ENCODE results near the gene OR13C5. TPM values are rescaled to one million over a fixed set of nuclear protein-coding genes. Genes with fewer than 3 reads are reported as not detected.

OR13C5 gene
- total and polyA plus RNA-seq, 10 donors, result 0.70 TPM; not detected in 9

GRCh38 chr9:104580562-104580961, 18.7 kb downstream of the OR13C5 start:
- no peak overlapping the region for H3K4me3 ChIP-seq
- intact Hi-C loops (cut with DNase I; ENCODE audit: low total_unique reads), result no loop called here
- 56 to 91% (median 76%) methylated on average over 1 of the region's 1 CpG for WGBS, 5 donors
- DNase-seq, result no peak
- H3K27me3 ChIP-seq (replicated peaks in 1 of 7), result no peaks in the 10 kb centered on the region
- TF ChIP-seq POLR2A (IDR thresholded peaks at IDR 0.05), result no peak
- no peak for TF ChIP-seq CTCF (IDR thresholded peaks at IDR 0.05 in 8 of 11, conservative IDR thresholded peaks at IDR 0.05 in 3 of 11)
- no peak for TF ChIP-seq POLR2AphosphoS5 (IDR thresholded peaks at IDR 0.05)
- H3K36me3 ChIP-seq, result no peaks in the 10 kb centered on the region
- no peak overlapping the region for H3K27ac ChIP-seq
- no peaks in the 10 kb centered on the region for H3K4me1 ChIP-seq
- no peaks in the 10 kb centered on the region for H3K9me3 ChIP-seq

GRCh38 chr9:104577263-104577662, 21.9 kb downstream of the OR13C5 start:
- H3K27me3 ChIP-seq (replicated peaks in 1 of 7), result no peaks in the 10 kb centered on the region
- WGBS, 5 donors, result 83 to 90% (median 85%) methylated on average over 5 of the region's 5 CpGs
- intact Hi-C loops (cut with DNase I; ENCODE audit: low total_unique reads), result no loop called here

GRCh38 chr9:104575456-104575855, 23.8 kb downstream of the OR13C5 start:
- H3K36me3 ChIP-seq, result no peaks in the 10 kb centered on the region
- no peak overlapping the region for H3K27ac ChIP-seq
- no peak overlapping the region for H3K4me3 ChIP-seq
- intact Hi-C loops (cut with DNase I; ENCODE audit: low total_unique reads), result no loop called here
- H3K9me3 ChIP-seq, result peaks cover 0 to 31% (median 24%) of the 10 kb centered on the region in 8 donors
- H3K4me1 ChIP-seq, result no peaks in the 10 kb centered on the region
- no peak for DNase-seq
- 73 to 84% (median 79%) methylated on average over 2 of the region's 2 CpGs for WGBS, 5 donors
- no peak for TF ChIP-seq POLR2A (IDR thresholded peaks at IDR 0.05)
- no peak for TF ChIP-seq CTCF (IDR thresholded peaks at IDR 0.05 in 8 of 11, conservative IDR thresholded peaks at IDR 0.05 in 3 of 11)
- TF ChIP-seq POLR2AphosphoS5 (IDR thresholded peaks at IDR 0.05), result no peak
- H3K27me3 ChIP-seq (replicated peaks in 1 of 7), result no peaks in the 10 kb centered on the region

More at GRCh38 chr9:104577263-104577662, 21.9 kb downstream of the OR13C5 start:
- no peak for DNase-seq
- no peak overlapping the region for H3K27ac ChIP-seq
- no peaks in the 10 kb centered on the region for H3K36me3 ChIP-seq
- no peaks in the 10 kb centered on the region for H3K4me1 ChIP-seq
- H3K9me3 ChIP-seq, result peaks cover 0 to 19% (median 12%) of the 10 kb centered on the region in 8 donors
- TF ChIP-seq POLR2A (IDR thresholded peaks at IDR 0.05) (no peak), POLR2AphosphoS5 (IDR thresholded peaks at IDR 0.05) (no peak), CTCF (IDR thresholded peaks at IDR 0.05 in 8 of 11, conservative IDR thresholded peaks at IDR 0.05 in 3 of 11) (no peak)
- no peak overlapping the region for H3K4me3 ChIP-seq

- Histone ChIP-seq H3K27ac (no peak overlapping the region), H3K4me3 (no peak overlapping the region), H3K9me3 (peaks cover 0 to 38% (median 24%) of the 10 kb centered on the region in 8 donors), H3K4me1 (no peaks in the 10 kb centered on the region), H3K27me3 (replicated peaks in 1 of 7) (no peaks in the 10 kb centered on the region), H3K36me3 (no peaks in the 10 kb centered on the region)
- DNase-seq, result no peak
- WGBS, 5 donors, result 70 to 82% (median 80%) methylated on average over 1 of the region's 1 CpG
- TF ChIP-seq CTCF (IDR thresholded peaks at IDR 0.05 in 8 of 11, conservative IDR thresholded peaks at IDR 0.05 in 3 of 11) (no peak), POLR2A (IDR thresholded peaks at IDR 0.05) (no peak), POLR2AphosphoS5 (IDR thresholded peaks at IDR 0.05) (no peak)
- intact Hi-C loops (cut with DNase I; ENCODE audit: low total_unique reads), result no loop called here
Observed at GRCh38 chr9:104572612-104573011, 26.6 kb downstream of the OR13C5 start.
